ENCODE data around the gene ACIN1. TPM values are rescaled to one million over a fixed set of nuclear protein-coding genes. Genes with fewer than 3 reads are reported as not detected.
A peak's percentile ranks its signal among the peaks of the same experiment; 100 is the strongest.

The ACIN1 gene
- total RNA-seq, 1 experiment from 2014 or later, result 171 TPM

- H3K79me2 ChIP-seq (ENCODE audit: low read depth), result peaks cover 45% of the 10 kb centered on the region
- DNase-seq, result no peak
- H3K4me3 ChIP-seq, result no peak overlapping the region
- no peak overlapping the region for H2AFZ ChIP-seq
- peaks cover 54% of the 10 kb centered on the region for H3F3A ChIP-seq (ENCODE audit: insufficient read depth, low read depth)
- TF ChIP-seq EZH2 (IDR thresholded peaks at IDR 0.05; ENCODE audit: low read depth), result no peak
- TF ChIP-seq CTCF (conservative IDR thresholded peaks at IDR 0.05), result no peak
- intact Hi-C loops (cut with micrococcal nuclease; ENCODE audit: unreplicated experiment), result loop anchor here (2.0 kb wide), 1 partner anchor 41 kb away; no protein-coding TSS in a partner anchor
- H3K9me2 ChIP-seq (ENCODE audit: insufficient read depth), result no peaks in the 10 kb centered on the region
- H3K27ac ChIP-seq, result no peak overlapping the region
- H3K9me3 ChIP-seq (ENCODE audit: insufficient read depth, low read depth), result no peaks in the 10 kb centered on the region
- BruUV-seq (replicated peaks), result no TSS peak
- H4K20me1 ChIP-seq (ENCODE audit: insufficient read depth), result peaks cover 10% of the 10 kb centered on the region
- peaks cover 26% of the 10 kb centered on the region; the same call in 1 of the 2 replicates for H3K36me3 ChIP-seq (ENCODE audit: low read depth)
- H3K4me1 ChIP-seq (replicated peaks; ENCODE audit: insufficient read depth), result peaks cover 36% of the 10 kb centered on the region
- ChIA-PET CTCF (interaction anchor here (0.5 to 1.5 kb wide), 18 partner anchors 10 to 887 kb away, joined by 3 to 15 read pairs (median 4); partner anchors contain the start of genes ACIN1, C14orf119, DAD1 and PABPN1), POLR2A (ENCODE audit: unreplicated experiment) (interaction anchor here (0.5 to 0.6 kb wide), 2 partner anchors 41 to 1207 kb away, joined by 3 to 31 read pairs; no protein-coding TSS in a partner anchor)
- no peaks in the 10 kb centered on the region for H3K27me3 ChIP-seq (ENCODE audit: insufficient read depth, low read depth)
- peak overlapping the region; percentile 38; the same call in 1 of the 2 replicates for H3K4me2 ChIP-seq
Measured at GRCh38 chr14:23067847-23068788, 26.8 kb downstream of the ACIN1 start.

- peaks cover 36% of the 10 kb centered on the region for H3K4me1 ChIP-seq (replicated peaks; ENCODE audit: insufficient read depth)
- H2AFZ ChIP-seq, result no peak overlapping the region
- POLR2A ChIA-PET (ENCODE audit: unreplicated experiment), result no interaction called here
- TF ChIP-seq EZH2 (IDR thresholded peaks at IDR 0.05; ENCODE audit: low read depth) (no peak), CTCF (conservative IDR thresholded peaks at IDR 0.05) (no peak)
- CTCF ChIA-PET, result interaction anchor here (0.6 kb wide), 1 partner anchor 56 kb away, joined by 4 read pairs; no protein-coding TSS in a partner anchor
- no peaks in the 10 kb centered on the region for H3K27me3 ChIP-seq (ENCODE audit: insufficient read depth, low read depth)
- no peaks in the 10 kb centered on the region for H3K9me2 ChIP-seq (ENCODE audit: insufficient read depth)
- H3K4me3 ChIP-seq, result no peak overlapping the region
- intact Hi-C loops (cut with micrococcal nuclease; ENCODE audit: unreplicated experiment), result no loop called here
- H4K20me1 ChIP-seq (ENCODE audit: insufficient read depth), result peaks cover 13% of the 10 kb centered on the region
- DNase-seq, result no peak
- peaks cover 41% of the 10 kb centered on the region for H3K79me2 ChIP-seq (ENCODE audit: low read depth)
- H3K9me3 ChIP-seq (ENCODE audit: insufficient read depth, low read depth), result no peaks in the 10 kb centered on the region
- peaks cover 25% of the 10 kb centered on the region; the same call in 1 of the 2 replicates for H3K36me3 ChIP-seq (ENCODE audit: low read depth)
- peaks cover 54% of the 10 kb centered on the region for H3F3A ChIP-seq (ENCODE audit: insufficient read depth, low read depth)
- no peak overlapping the region for H3K27ac ChIP-seq
- H3K4me2 ChIP-seq, result no peak overlapping the region
- BruUV-seq (replicated peaks), result no TSS peak
Measured at GRCh38 chr14:23066855-23067744, 27.8 kb downstream of the ACIN1 start.

- Histone ChIP-seq H3K27me3 (ENCODE audit: insufficient read depth, low read depth) (no peaks in the 10 kb centered on the region), H3K27ac (no peak overlapping the region), H3K79me2 (ENCODE audit: low read depth) (peaks cover 41% of the 10 kb centered on the region), H2AFZ (no peak overlapping the region), H3K9me3 (ENCODE audit: insufficient read depth, low read depth) (no peaks in the 10 kb centered on the region), H3K36me3 (ENCODE audit: low read depth) (peaks cover 25% of the 10 kb centered on the region; the same call in 1 of the 2 replicates), H3K4me1 (replicated peaks; ENCODE audit: insufficient read depth) (peaks cover 37% of the 10 kb centered on the region), H3F3A (ENCODE audit: insufficient read depth, low read depth) (peaks cover 52% of the 10 kb centered on the region; the same call in 1 of the 2 replicates), H3K9me2 (ENCODE audit: insufficient read depth) (no peaks in the 10 kb centered on the region), H3K4me3 (no peak overlapping the region), H4K20me1 (ENCODE audit: insufficient read depth) (peaks cover 13% of the 10 kb centered on the region), H3K4me2 (no peak overlapping the region)
- no TSS peak for BruUV-seq (replicated peaks)
- DNase-seq, result no peak
- TF ChIP-seq EZH2 (IDR thresholded peaks at IDR 0.05; ENCODE audit: low read depth) (no peak), CTCF (conservative IDR thresholded peaks at IDR 0.05) (no peak)
- CTCF ChIA-PET, result interaction anchor here (0.6 kb wide), 1 partner anchor 55 kb away, joined by 4 read pairs; no protein-coding TSS in a partner anchor
- POLR2A ChIA-PET (ENCODE audit: unreplicated experiment), result no interaction called here
- intact Hi-C loops (cut with micrococcal nuclease; ENCODE audit: unreplicated experiment), result no loop called here
Measured at GRCh38 chr14:23066368-23066767, 28.6 kb downstream of the ACIN1 start.
